HUES64 (cell line): ENCODE results near the gene HMCN2.
"Not testable (repeated sequence)": the region's sequence is repeated elsewhere in the genome, so short reads cannot be mapped to it uniquely, and the experiment has no call there.

Source experiments
- H3K27ac ChIP-seq: 2 replicates; pipeline ENCODE4 v1.7.0; 2013; ENCODE audit warnings: low read depth, low read length, inconsistent platforms
- H3K27me3 ChIP-seq: 2 replicates; pipeline ENCODE4 v1.6.1; 2013; ENCODE audit warnings: mild to moderate bottlenecking, low read length; ENCODE audit not compliant: insufficient read depth
- H3K36me3 ChIP-seq: 2 replicates; pipeline ENCODE4 v1.6.1; 2013; ENCODE audit warnings: mild to moderate bottlenecking, low read length; ENCODE audit not compliant: insufficient read depth
- H3K4me1 ChIP-seq: 2 replicates; pipeline ENCODE4 v1.6.1; 2013; ENCODE audit warnings: mild to moderate bottlenecking, low read length, moderate library complexity; ENCODE audit not compliant: insufficient read depth
- H3K4me3 ChIP-seq: 2 replicates; pipeline ENCODE4 v1.5.1; 2013; ENCODE audit warnings: mild to moderate bottlenecking, low read length, moderate library complexity
- H3K9ac ChIP-seq: 2 replicates; pipeline ENCODE4 v1.6.1; 2013; ENCODE audit warnings: mild to moderate bottlenecking, low read depth, low read length
- H3K9me3 ChIP-seq: 2 replicates; pipeline ENCODE4 v1.6.1; 2013; ENCODE audit warnings: low read depth, low read length; ENCODE audit not compliant: insufficient read depth
- WGBS: fragments of 150-250, 120-280 bp; methylation state at CpG from one replicate; pipeline ENCODE4 v1.1.7; 2013; ENCODE audit warnings: missing lambda C conversion rate; 5-methylcytosine and 5-hydroxymethylcytosine counted together

Gene HMCN2

DNA sequence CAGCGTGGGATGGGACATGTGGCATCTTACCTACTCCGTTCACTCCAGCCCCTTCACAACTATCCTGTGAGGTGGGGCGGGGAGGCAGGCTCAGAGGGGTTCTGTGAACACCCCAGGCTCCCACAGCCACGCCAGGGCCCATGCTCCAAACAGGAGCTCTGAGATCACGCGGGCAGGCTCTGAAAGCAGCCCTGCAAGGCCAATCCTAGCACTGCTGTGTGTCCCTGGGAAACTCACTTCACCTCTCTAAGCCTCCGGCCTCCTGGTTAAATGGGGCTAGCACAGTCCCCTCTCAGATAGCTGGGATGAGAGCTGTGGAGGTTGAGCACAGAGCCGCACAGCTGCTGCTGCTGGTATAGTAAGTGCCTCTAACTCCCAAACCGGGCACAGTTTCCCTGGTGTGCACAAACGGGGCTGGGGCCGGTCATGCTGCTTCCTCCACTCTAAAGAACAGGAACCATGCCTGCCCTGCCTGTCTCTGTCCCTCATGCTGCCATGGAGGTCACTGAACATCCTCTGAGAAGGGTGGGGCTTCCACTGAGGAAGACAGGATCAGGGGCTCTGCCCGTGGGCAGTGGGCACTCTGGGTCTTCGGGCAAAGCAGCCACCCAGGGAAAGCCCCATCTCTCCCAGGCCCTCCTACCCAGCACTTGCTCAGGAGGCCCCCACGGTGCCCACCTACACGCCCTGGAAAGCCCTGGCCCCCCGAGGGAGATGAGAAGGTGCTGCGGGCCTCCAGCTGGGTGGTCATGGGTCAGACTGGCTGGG, 166.2 kb downstream of the HMCN2 start:
- Histone ChIP-seq H3K9me3 (no peaks in the 10 kb centered on the region), H3K36me3 (no peaks in the 10 kb centered on the region), H3K27me3 (peaks cover 28% of the 10 kb centered on the region), H3K27ac (no peak overlapping the region), H3K4me1 (0 out of 2 replicates have a peak, but pooled peaks cover 4% of the 10 kb centered on the region), H3K9ac (no peak overlapping the region), H3K4me3 (no peak overlapping the region)
- 89% methylated on average over 17 of the region's 17 CpGs for WGBS

DNA sequence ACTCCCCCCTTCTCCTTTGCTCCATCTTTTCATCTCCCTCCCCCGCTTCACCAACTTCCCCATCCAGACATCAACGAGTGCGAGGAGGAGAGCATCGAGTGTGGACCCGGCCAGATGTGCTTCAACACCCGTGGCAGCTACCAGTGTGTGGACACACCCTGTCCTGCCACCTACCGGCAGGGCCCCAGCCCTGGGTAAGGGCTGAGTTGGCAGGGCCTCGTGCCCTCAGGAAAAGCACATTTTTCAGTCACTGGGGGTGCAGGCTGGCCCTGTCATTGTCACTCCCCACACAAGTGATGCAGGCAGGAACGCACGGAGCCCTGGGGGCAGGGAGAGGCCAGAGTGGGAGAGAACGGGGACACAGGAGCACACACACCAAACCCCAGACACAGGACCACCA, 166.8 kb downstream of the HMCN2 start:
- H3K4me1 ChIP-seq: 0 out of 2 replicates have a peak, but pooled peaks cover 4% of the 10 kb centered on the region
- H3K9me3 ChIP-seq: no peaks in the 10 kb centered on the region
- peaks cover 28% of the 10 kb centered on the region for H3K27me3 ChIP-seq
- H3K36me3 ChIP-seq: no peaks in the 10 kb centered on the region
- 83% methylated on average over 11 of the region's 11 CpGs for WGBS
- H3K9ac ChIP-seq: no peak overlapping the region
- H3K4me3 ChIP-seq: no peak overlapping the region
- no peak overlapping the region for H3K27ac ChIP-seq

DNA sequence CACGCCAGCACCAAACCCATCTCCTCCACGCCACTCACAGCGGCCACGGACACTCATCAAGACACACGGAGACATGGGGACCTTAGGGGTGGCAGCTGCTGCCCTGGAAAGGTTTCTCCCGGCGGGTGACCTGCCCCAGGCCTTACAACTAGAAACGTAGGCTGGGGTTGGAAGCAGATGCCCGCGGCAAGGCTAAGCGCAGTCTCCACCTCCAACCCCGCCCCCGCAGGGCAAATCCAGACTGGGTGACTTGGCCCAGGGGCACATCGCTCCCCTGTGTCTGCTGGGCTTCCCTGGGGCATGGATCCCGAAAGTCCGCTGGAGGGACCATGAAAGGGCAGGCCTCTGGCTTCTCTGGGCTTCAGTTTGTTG, 167.2 kb downstream of the HMCN2 start:
- Histone ChIP-seq H3K9me3 (no peaks in the 10 kb centered on the region), H3K4me1 (0 out of 2 replicates have a peak, but pooled peaks cover 4% of the 10 kb centered on the region), H3K36me3 (no peaks in the 10 kb centered on the region), H3K9ac (peak overlapping the region; percentile 15; the same call in 1 of the 2 replicates), H3K27me3 (peaks cover 28% of the 10 kb centered on the region), H3K27ac (no peak overlapping the region), H3K4me3 (peak overlapping the region; percentile 60)
- 48% methylated on average over 16 of the region's 16 CpGs for WGBS

DNA sequence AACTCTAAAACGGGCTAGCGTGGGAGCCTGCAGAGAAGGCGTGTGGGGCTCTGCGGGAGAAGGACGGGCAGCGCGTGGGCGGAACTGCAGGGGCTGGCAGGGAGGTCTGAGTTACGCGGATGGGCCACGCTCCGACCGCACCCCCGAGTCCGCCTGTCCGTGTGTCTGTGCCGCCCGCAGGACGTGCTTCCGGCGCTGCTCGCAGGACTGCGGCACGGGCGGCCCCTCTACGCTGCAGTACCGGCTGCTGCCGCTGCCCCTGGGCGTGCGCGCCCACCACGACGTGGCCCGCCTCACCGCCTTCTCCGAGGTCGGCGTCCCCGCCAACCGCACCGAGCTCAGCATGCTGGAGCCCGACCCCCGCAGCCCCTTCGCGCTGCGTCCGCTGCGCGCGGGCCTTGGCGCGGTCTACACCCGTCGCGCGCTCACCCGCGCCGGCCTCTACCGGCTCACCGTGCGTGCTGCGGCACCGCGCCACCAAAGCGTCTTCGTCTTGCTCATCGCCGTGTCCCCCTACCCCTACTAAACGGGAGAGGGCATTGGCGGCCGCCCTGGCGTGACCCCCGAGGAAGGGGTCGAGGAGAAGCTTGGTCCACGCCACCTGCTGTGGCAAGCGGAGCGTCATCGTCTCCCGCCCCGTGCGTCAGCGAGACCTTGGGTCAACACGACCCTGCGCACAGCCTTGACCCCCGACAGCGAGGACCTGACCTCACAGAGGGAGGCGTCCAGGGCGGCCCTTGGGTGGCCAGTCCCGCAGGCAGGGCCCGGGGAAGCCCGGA, 167.8 kb downstream of the HMCN2 start:
- H3K27me3 ChIP-seq: peaks cover 28% of the 10 kb centered on the region
- H3K4me1 ChIP-seq: 0 out of 2 replicates have a peak, but pooled peaks cover 4% of the 10 kb centered on the region
- H3K9me3 ChIP-seq: no peaks in the 10 kb centered on the region
- H3K27ac ChIP-seq: no peak overlapping the region
- WGBS: 3% methylated on average over 92 of the region's 92 CpGs
- peak overlapping the region; percentile 71 for H3K9ac ChIP-seq
- no peaks in the 10 kb centered on the region for H3K36me3 ChIP-seq
- H3K4me3 ChIP-seq: peak overlapping the region; percentile 60

DNA sequence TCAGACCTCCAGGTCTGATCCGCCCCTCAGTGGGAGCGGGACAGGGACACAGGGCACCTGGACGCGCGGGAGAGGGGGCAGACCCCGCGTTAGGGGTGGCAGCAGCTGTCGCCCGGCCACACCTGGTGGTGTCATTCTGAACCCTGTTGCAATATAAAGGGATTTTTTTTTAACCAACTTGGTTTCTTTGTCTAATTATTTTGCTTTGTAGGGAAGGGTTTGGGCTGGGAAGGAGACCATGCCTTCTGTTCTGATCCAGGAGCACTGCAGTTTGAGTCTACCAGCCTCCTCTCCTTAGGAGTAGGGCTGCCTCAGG, 168.3 kb downstream of the HMCN2 start:
- no peak overlapping the region for H3K27ac ChIP-seq
- H3K36me3 ChIP-seq: no peaks in the 10 kb centered on the region
- WGBS: 52% methylated on average over 9 of the region's 9 CpGs
- H3K4me3 ChIP-seq: peak overlapping the region; percentile 60
- 0 out of 2 replicates have a peak, but pooled peaks cover 4% of the 10 kb centered on the region for H3K4me1 ChIP-seq
- no peaks in the 10 kb centered on the region for H3K9me3 ChIP-seq
- H3K9ac ChIP-seq: peak overlapping the region; percentile 71; the same call in 1 of the 2 replicates
- H3K27me3 ChIP-seq: peaks cover 28% of the 10 kb centered on the region

DNA sequence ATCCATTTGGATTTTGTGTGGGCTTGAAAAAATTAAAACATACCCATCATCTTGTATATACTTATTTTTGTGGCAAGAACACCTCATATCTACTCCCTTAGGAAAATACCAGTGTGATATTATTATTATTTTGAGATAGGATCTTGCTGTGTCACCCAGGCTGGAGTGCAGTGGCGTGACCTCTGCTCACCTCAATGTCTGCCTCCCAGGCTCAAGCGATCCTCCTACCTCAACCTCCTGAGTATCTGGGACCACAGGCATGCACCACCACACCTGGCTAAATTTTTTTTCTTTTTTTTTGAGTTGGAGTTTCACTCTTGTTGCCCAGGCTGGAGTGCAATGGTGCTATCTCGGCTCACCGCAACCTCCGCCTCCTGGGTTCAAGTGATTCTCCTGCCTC, 169.1 kb downstream of the HMCN2 start:
- 94% methylated on average over 2 of the region's 5 CpGs for WGBS
- H3K36me3 ChIP-seq, H3K9me3 ChIP-seq, H3K9ac ChIP-seq, H3K4me1 ChIP-seq, H3K4me3 ChIP-seq, H3K27ac ChIP-seq: not testable (repeated sequence)
- H3K27me3 ChIP-seq: peaks cover 28% of the 10 kb centered on the region

DNA sequence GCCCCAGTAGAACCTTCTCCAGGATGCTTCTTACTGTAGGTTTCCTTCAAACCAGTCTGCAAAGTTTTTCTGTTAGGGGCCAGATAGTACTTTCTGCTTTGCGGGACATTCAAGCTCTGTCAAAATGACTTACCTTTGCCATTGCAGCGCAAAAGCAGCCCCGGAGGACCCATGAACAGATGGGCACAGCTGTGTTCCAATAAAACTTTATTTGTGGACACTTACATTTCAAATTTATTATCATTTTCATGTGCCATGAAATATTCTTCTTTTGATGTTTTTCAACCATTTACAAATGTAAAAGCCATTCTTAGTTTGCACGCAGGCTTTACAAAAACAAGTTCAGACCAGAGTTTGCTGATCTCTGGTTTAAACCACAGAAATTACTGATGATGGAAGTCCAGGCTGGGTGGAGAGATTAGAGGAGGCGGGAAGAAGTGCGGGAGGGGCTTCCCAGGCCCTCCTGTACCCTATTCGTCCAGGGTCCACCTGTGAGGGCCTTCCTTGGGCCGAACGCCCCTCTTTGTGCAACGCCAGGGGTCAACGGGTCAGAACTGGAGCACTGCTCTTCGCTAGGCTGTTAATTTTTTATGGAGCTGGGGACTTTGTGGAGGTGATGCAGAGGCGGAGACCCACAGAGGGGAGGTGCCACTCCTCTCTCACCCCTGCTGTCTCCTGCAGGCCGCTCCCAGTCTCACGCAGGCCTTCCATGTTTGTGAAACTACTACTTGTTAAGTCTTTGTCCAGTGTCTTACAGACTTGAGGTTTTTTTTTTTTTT, 171.6 kb downstream of the HMCN2 start:
- no peak overlapping the region for H3K9ac ChIP-seq
- WGBS: 80% methylated on average over 15 of the region's 15 CpGs

DNA sequence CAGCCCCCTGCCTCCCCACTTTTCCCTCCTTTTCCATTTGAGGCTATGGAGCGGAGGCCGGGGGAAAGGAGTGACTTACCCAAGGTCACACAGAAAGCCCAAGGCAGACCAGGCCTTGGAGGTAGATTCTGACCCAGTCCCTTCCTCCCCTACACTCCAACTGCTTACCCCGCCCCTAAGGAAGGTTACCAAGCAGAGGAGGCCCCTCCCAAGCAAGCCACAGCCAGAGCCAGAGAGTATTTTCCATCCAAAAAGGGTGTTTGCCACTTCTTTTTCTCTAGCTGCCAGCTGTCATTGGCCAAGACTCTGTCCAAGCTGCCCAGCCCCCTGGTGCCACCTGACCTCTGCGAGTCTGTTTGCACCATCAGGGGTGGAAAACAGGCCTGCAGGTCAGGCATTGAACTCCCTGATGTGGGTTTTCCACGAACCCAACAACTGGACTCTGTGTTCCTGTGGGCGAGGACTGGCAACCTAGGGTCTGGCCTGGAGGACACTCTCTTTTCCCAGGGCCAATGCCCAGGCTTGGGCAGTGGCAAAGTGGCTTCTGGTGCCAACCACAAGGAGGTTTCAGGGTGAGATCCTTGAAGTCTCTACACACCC, 172.9 kb downstream of the HMCN2 start:
- 0 out of 2 replicates have a peak, but pooled peaks cover 4% of the 10 kb centered on the region for H3K4me1 ChIP-seq
- H3K27me3 ChIP-seq: peaks cover 20% of the 10 kb centered on the region
- WGBS: 81% methylated on average over 6 of the region's 6 CpGs
- H3K9me3 ChIP-seq: peaks cover 14% of the 10 kb centered on the region; the same call in 1 of the 2 replicates
- no peak overlapping the region for H3K9ac ChIP-seq
- no peak overlapping the region for H3K4me3 ChIP-seq
- no peak overlapping the region for H3K27ac ChIP-seq
- H3K36me3 ChIP-seq: no peaks in the 10 kb centered on the region

More for the DNA sequence above, 171.6 kb downstream of the HMCN2 start:
- peaks cover 14% of the 10 kb centered on the region; the same call in 1 of the 2 replicates for H3K9me3 ChIP-seq
- no peak overlapping the region for H3K27ac ChIP-seq
- no peak overlapping the region for H3K4me3 ChIP-seq
- H3K36me3 ChIP-seq: no peaks in the 10 kb centered on the region
- peaks cover 28% of the 10 kb centered on the region for H3K27me3 ChIP-seq
- H3K4me1 ChIP-seq: 0 out of 2 replicates have a peak, but pooled peaks cover 4% of the 10 kb centered on the region

DNA sequence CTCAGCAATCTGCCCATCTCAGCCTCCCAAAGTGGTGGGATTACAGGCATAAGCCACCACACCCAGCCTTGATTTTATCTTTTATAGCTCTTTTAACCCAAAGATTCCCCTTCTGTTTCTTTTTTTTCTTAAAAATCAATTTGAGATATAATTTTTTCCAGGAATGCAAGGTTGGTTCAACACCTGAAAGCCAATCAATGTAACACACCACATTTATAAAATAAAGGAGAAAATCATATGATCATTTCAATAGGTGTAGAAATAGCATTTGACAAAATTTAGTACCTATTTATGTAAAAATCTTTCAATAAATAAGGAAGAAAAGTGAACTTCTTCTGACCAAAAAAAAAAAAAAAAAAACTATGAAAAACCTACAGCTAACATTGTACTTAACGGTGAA, 175.5 kb downstream of the HMCN2 start:
- Histone ChIP-seq H3K27me3 (peaks cover 28% of the 10 kb centered on the region), H3K36me3 (no peaks in the 10 kb centered on the region), H3K4me1 (peaks cover 8% of the 10 kb centered on the region), H3K4me3 (no peak overlapping the region), H3K9me3 (peaks cover 14% of the 10 kb centered on the region; the same call in 1 of the 2 replicates), H3K9ac (no peak overlapping the region), H3K27ac (no peak overlapping the region)
- WGBS: 100% methylated on average over 1 of the region's 1 CpG

DNA sequence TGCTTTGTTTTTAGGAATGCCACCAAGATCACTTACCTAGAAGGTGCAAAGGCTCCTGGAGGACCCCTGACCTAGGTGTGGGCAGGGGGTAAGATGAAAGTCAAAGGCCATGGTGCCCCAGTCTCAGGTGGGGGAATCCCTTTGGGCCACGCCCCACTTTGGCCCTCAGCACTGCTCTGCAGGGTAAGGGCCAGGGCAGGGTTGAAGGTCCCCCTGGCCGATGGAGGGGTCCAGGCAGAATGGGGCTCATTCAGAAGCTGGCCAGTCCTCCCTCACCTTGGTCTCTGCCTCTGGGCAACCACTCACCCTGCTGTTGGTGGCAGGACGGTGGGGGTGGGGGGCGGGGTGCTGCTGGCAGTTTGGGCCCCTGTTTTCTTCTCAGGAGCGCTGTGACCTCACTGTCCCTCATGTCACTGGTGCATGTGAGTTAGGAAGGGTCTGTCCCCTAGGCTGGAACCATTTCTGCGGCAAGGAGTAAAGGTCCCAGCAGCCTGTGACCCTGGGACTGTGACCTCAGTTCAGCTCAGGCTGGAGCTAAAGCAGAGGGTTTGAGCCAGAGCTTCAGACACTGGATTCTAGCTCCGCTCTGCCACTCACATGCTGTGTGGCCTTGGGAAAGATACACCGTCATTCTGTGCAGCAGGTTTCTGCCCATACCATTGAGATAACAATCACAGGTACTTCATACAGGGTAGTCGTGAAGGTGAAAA, 177.3 kb downstream of the HMCN2 start:
- Histone ChIP-seq H3K27ac (no peak overlapping the region), H3K9me3 (peaks cover 14% of the 10 kb centered on the region; the same call in 1 of the 2 replicates), H3K4me1 (peaks cover 26% of the 10 kb centered on the region), H3K36me3 (no peaks in the 10 kb centered on the region), H3K4me3 (no peak overlapping the region), H3K27me3 (peaks cover 28% of the 10 kb centered on the region), H3K9ac (no peak overlapping the region)
- WGBS: 87% methylated on average over 9 of the region's 9 CpGs
